ENCODE data around the gene ALDOA.

Gene ALDOA

DNA sequence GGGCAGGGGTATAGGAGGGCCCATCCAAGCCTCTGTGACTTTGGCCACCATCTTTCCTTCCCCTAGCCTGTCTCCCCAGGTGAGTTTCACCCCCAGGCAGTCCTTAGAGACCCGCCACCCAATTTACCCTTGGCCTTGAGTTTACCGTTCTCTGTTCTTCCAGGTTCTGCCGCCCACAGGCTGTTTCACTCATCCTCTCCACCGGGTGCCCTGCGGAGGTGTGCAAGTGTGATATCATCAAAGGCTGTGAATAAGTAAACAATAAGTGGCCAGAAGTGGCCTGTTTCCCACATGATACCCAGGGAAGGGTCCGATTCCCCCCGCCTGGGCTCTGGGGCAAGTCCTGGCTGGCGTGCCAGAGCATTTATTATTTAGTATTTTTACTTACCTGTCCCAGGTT lies 19.4 kb upstream of the ALDOA start:
- no peak for DNase-seq

DNA sequence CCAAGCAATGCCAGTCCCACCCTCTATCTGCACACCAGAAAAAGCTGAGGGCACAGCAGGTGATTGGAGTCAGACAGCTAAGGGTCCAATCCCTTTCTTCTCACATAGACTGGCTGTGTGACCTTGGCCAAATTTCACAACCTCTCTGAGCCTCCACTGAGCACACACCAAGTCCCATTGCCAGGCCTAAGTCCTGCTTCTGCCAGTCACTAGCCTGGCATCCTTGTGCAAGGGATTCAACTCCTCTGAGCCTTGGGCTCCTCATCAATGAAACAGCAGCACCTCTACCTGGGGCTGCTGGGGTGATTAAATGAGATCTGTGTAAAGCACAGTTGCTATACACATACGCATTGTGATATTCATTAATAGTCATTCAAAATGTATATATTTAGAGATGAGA lies 19.0 kb upstream of the ALDOA start:
- no peak for DNase-seq

DNA sequence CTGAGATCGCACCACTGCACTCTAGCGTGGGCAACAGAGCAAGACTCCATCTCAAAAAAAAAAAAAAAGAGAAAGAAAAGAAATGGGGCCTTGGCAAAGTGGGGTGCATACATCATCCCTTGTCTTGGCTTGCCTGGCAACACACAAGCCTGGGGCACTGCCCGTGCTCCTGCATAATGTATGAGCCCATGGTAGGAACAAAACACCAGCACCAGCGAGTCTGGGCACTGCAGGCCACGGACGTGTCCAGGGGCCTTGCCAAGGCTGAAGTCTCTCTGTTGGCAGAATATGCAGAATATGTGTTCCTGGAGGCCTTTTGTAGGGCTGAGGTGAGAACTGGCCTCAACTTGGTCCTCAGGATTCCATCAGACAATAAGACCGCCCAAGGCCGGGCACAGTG lies 15.7 kb upstream of the ALDOA start:
- DNase-seq: no peak

DNA sequence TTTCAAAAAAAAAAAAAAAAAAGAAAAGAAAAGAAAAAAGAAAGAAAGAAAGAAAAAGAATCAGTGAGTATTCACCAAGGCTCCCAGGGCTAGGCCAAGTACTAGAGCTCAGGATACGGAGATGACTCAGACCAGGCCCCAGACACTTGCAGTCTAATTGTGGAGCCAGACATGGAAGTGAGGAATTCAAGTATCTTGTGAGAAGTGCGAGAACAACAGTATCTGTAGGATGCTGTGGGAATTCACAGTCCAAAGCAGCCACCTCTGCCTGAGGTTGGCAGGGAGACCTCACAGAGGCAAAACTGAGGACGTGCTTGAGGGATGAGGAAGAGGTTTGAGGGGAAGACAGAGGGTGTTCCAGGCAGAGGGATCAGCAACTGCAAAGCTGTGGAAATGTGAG lies 14.0 kb upstream of the ALDOA start:
- peak in 1 of 2 donors; percentile 40 for DNase-seq

DNA sequence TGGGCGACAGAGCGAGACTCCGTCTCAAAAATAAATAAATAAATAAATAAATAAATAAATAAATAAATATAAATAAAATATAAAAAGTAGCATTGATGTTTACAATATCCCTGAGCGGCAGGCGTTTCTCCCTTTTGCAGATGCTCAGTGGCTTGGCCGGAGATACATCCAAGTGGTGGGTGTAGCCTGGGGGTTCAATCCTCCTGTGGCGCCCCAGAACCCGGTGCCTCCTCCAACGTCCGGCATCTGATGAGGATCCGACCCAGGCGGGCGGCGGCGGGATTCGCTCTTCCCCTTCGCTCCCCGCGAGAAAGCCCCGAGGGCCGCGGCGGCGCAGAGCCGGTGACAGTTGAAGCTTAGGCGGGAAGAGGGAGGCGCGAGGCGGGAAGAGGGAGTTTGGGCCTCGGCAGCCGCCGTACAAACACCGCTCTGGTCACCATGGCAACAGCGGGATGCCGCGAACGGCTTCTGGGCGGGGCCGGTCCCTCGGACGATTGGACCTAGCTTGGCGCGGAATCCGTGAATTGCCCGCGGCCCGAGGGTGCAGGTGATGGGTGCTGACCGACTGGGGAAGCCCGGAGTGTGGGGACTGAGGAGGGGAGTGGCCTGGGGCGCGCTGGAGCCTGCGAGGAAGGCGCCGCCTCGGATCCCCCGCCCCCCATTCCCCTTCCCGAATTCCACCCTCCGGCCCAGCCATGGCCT lies 12.7 kb upstream of the ALDOA start:
- peak; percentile 48 to 73 for DNase-seq

DNA sequence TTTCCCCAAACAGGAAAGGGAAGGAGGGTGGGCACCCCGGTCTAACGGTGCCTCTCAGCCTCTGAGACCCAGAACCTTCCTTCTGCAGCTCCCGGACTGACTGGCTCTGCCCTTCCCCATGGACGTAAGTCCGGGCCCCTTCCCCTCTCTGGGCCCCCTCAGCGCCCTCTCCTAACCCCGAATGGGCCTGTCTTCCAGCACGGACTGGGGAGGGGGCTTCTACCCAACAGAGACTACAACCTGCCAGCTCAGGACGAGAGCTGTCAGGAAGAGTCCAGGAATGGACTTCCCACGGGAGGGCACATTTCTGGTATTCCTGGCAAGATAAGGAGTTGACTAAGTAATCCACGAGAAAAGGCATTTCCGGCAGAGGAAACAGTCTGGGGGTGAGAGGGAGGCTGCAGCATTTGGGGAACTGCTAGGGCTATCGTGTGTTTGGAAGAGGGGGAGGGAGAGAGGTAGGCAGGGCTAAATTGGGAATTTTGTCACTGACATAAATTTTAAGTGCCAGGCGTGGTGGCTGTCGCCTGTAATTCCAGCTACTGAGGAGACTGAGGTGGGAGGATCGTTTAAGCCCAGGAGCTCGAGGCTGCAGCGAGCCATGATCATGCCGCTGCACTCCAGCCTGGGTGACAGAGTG lies 12.1 kb upstream of the ALDOA start:
- no peak for DNase-seq

DNA sequence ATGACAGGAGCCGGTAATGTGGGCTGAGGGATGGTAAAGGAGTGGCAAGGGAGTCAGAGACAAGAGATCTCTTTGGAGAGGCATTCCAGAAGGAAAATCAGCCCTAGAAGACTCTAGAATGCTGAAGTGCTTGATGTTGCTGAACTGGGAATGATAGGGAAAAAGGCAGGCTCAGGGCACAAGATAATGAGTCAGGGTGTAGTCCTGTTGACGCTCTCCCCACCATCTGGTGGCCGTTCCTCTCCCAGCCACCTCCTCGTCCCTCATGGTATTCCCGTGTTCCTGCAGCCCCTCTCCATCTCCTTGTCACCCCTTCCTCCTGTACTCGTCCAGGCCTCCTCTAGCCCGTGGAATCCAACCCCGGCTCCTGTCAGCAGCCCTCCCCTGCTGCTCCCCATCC lies 11.1 kb upstream of the ALDOA start:
- DNase-seq: no peak

DNA sequence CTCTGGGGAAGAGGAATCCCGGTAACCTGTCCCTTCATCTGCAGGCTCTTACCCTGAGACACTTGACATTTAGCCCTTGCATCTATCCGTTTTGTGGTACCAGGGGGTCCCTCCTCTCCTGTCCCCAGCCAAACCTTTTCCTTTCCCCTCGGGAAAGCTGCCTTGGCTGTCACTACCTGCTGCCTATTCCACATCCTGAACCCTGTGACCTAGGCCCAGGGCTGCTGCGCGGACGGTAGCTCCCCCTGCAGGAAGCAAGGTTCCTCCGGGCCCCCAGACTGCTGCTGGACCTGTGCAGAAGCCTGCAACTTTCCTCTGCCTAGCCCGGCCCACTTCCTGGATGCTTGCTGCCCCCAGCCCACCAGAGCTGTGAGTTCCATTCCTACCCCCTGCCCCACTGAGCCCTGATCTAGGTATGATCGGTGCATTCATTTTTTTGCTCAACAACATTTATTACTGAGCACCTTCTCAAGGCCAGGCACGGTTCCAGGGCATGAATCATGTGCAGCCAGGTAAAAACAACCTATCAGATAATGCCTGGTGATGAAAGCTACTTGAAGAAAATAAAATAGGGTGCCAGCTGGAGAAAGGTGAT lies 10.5 kb upstream of the ALDOA start:
- no peak for DNase-seq

DNA sequence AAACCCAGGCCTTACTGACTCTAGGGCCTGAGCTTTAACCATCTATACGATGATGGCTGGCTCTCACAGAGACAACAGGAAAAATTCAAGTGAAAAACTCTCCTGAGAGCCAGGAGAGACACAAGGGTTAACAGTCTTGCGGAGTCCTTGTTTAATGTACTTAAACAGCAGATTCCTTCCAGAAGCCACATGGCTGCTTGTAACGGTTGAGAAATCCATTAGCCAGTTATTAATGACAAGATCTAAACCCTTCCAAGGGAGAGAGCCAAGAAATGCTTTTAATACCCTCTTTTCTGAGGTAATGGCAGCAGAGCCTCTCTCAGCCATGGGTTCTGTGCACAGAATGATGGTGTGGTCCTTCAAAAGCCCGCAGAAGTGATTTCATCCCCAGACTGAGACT lies 5.2 kb upstream of the ALDOA start:
- no peak for DNase-seq

DNA sequence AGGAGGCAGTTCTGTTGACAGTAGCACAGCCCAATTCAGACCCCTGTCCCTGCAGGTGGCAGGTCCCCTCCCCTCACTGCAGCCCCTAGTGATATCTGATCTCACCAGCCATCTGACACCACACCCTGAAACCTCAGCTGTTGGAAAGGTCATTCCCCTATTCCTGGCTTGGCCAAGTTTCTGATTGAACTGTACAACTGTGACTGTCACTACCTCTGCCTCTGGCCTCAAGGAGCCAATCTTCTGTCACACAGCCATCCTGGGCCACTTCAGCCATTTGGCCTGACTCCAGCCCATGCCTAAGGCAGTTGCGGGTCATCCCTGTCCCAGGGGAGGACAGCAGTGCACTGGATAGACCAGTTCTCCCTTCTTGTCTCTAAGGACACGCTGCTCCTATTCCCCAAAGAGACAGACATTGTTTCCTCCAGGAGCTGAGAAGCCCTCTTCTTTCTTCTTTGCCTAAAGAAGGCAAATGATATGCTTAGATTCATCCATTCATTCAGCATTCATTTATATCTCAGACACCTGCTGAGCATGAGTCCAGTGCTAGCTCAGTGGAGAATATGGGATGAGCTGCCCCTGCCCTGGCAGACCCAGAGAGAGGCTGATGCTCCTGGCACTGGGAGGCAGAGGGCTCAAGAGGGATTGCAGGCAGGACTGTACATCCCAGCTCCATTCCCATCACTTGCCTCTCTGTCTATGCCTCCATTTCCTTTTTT lies 4.6 kb upstream of the ALDOA start:
- no peak for DNase-seq

DNA sequence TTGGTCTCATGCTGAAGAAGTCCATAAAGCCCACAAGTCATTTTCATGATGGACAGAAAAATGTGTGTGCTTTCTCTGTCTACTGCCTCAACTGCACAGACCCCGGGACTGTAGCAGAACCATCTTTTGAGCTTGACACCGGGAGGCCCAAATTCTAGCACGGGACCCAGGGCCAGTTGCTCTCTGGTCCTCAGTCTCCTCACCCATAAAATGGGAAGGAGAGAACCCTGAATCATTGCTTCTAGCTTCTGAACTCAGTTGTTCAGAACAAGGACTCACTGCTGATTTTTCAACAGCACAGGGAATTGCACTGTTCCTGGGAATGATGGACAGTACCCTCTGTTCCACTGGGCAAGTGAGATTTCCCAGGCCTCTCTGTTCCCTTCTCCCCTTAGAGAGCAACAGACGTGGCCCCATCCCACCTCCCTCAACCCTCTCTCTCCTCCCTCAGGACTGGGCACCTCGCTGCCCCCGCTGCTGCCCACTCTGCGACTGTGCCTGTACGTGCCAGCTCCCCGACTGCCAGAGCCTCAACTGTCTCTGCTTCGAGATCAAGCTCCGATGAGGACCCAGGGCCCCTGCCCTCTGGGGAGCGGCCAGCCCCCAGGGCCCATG lies 2.2 kb upstream of the ALDOA start:
- no peak for DNase-seq

DNA sequence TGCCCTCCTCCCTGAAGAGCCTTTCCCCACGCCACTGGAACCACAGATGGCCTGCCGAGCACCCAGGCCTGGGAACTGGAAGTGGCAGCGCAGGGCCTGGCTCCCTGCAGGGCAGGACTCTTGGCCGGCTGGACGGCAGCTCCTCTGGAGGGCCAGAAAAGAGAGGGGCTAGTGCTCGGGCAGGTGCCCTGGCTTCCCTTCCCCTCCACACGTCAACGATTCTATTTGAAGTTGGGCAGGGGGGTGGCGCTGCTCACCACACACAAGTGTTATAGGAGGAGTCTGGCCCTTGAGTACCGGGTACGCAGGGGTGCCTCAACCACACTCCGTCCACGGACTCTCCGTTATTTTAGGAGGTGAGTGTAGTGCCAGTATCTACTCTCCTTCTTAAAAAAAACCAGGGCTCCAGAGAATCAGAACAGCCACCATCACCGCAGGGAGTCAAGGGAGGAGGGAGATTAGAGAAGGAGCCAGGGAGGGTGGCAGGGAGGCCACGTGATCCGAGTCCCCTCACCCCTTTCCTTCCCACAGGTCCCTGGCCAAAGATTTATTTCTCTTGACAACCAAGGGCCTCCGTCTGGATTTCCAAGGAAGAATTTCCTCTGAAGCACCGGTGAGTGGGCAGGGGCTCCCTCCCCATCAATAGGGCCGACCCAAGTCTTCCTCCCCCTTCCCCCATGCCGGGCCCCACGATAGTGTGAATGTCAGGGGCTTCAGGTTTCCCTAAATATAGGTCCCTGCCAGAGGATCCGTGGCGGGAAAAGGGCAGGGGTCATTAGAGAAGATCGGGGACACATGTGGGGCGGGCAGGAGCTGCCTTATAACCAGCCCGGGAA lies 1.4 kb upstream of the ALDOA start:
- peak; percentile 28 to 40 for DNase-seq

DNA sequence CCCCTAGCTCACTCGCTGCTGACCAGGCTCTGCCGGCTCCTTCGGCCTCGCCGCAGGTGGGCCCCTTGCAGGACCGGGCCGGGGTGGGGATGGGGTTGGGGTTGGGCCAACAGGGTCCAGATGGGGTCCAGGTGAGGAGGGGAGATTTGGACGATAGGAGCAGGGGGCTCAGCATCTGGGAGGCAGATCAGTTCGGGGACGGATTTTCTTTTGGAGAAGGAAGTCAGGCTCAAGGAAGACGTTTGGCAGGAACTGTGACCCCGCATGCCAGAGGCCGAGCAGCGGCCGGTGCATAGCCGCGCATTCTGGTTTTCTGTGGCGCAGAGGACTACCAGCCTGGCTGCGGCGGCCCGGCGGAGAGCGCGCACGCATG lies 845 bp upstream of the ALDOA start:
- no peak for DNase-seq

DNA sequence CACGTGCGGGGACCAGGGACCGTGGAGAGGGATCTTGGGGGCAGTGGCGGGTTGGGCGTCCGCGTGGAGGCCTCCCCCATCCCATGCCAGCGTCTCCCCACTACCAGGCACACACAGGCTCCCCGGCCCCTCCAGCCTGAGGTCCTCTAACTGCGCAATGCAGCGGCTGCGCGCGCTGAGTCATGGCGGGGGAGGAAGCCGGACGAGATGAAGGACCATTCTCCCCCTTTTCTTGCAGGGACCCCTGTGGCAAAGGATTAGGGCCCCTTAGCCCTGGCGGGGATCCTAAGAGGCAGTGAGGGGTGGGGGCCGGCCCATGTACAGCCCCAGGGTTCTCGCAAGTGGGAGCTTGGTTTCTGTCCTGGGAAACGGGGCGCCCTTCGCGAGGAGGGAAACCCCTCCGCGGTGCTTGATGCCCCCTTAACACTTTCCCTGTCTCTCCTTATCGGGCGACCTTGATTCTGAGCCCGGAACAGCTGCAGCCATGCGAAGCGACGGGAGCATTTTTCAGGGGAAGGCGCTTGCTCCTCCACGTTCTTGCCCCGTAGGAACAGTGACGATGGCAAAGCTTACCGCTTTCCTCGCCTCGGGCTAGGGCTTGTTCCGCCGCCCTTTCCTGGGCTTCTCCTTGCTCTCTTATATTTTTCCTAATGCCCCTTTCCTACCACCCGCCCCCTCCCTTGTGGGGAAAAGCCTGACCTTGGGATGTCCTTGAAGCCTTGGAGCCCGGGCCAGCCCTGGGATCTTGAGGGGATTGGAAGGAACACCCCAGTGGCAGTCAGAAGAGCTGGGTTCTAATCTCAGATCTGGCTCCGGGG lies 592 bp downstream of the ALDOA start:
- DNase-seq: peak in 1 of 2 donors; percentile 76

DNA sequence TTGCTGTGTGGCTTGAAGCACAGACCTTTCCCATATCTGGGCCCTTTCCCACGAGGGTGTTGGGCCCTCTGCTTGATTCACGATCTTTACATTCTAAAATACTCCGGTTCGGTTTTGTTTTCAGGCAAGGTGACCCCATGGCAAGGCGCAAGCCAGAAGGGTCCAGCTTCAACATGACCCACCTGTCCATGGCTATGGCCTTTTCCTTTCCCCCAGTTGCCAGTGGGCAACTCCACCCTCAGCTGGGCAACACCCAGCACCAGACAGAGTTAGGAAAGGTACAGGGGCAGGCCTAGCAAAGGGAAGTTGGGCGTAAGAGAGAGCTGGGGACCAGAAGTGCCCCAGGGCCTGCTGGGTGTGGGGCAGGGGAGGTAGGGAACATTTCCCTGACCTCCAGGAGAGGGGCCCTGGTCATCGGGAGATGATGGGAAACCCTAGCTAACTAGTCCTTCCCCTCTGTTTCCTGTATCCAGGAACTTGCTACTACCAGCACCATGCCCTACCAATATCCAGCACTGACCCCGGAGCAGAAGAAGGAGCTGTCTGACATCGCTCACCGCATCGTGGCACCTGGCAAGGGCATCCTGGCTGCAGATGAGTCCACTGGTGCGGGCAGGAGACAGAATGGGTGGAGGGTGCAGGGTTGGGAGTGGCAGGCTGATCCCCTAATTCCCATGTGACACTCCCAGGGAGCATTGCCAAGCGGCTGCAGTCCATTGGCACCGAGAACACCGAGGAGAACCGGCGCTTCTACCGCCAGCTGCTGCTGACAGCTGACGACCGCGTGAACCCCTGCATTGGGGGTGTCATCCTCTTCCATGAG lies 1.4 kb downstream of the ALDOA start:
- DNase-seq: no peak

DNA sequence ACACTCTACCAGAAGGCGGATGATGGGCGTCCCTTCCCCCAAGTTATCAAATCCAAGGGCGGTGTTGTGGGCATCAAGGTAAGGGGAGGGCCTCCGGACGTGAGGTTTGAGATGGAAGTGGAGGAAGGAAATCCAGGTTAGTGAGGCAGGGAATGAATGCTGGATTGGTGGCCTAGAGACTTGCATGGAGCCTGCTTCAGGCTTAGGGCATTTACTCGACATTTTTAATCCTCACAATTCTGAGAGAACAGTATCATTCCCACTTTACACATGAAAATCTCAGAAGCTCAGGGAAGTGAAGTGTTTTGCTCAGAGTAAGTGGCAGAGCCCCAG lies 2.0 kb downstream of the ALDOA start:
- DNase-seq: no peak

DNA sequence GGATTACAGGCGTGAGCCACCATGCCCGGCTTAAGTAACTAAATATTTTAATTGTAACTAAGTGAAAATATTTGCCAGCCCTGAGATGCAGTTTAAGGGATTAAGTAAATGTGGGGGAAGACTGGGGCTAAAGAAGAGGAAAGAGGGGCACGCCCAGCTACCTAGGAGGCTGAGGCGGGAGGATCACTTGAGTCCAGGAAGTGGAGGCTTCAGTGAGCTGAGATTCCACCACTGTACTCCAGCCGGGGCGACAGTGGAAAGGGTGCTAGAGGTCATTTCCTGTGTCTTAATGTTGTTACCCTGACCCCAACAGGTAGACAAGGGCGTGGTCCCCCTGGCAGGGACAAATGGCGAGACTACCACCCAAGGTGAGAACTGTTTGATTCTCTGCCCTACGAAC lies 2.8 kb downstream of the ALDOA start:
- DNase-seq: no peak

DNA sequence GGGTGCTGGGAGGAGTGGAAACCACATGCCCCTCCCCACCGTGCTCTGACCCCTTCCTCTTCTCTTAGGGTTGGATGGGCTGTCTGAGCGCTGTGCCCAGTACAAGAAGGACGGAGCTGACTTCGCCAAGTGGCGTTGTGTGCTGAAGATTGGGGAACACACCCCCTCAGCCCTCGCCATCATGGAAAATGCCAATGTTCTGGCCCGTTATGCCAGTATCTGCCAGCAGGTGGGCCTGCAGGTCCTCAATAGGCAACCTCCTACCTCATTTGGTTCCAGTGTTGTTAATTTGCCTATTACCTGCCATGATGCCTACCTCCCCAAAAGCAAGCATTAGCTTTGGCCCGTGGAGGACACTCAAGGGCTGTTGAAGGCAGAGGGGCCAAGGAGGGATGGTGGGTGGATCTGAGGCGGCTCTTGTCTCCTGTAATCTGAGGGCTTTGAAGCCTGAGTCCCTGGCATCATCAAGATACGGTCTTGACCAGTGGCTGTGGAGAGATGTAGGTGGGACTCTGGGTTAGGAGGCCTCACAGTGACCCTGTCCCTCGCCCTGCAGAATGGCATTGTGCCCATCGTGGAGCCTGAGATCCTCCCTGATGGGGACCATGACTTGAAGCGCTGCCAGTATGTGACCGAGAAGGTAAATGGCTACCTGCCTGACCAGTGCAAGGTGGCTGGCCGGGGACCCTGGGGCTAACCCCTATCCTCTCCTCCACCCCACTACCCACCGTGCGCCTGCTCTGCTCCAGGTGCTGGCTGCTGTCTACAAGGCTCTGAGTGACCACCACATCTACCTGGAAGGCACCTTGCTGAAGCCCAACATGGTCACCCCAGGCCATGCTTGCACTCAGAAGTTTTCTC lies 3.4 kb downstream of the ALDOA start:
- DNase-seq: no peak

DNA sequence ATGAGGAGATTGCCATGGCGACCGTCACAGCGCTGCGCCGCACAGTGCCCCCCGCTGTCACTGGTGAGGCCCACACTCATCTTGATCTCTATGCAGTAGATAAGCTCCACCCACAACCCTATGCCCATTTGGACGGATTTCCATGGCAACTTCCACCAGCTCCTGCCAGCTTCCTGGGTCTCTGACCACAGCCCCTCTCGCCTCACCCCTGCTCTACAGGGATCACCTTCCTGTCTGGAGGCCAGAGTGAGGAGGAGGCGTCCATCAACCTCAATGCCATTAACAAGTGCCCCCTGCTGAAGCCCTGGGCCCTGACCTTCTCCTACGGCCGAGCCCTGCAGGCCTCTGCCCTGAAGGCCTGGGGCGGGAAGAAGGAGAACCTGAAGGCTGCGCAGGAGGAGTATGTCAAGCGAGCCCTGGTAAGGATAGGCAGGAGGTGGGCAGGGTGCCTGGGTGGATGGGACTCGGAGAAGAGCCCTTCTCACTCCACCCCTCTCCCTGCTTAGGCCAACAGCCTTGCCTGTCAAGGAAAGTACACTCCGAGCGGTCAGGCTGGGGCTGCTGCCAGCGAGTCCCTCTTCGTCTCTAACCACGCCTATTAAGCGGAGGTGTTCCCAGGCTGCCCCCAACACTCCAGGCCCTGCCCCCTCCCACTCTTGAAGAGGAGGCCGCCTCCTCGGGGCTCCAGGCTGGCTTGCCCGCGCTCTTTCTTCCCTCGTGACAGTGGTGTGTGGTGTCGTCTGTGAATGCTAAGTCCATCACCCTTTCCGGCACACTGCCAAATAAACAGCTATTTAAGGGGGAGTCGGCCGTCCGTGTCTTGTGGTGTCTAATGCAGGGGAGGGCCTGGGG lies 4.3 kb downstream of the ALDOA start:
- DNase-seq: no peak
